ENCODE measurements around the gene ITGA2B.

- TF ChIP-seq EZH2 (IDR thresholded peaks at IDR 0.05; ENCODE audit: borderline replicate concordance, low read length) (no peak), CTCF (conservative IDR thresholded peaks at IDR 0.05 in 1 of 2, IDR thresholded peaks at IDR 0.05 in 1 of 2; ENCODE audit: extremely low read depth in 1 of 2, insufficient read depth in 1 of 2, low read depth in 1 of 2, low read length in 2 of 2) (no peak)
Observed at GRCh38 chr17:44379887-44380286, 9.6 kb downstream of the ITGA2B start.
